NCI-H526 treated with DMSO at 0.1 percent for 48 hours (cell line): Measurements from ENCODE around the gene SPATA31A3.
"Not testable (repeated sequence)": the region's sequence is repeated elsewhere in the genome, so short reads cannot be mapped to it uniquely, and the experiment has no call there.

ENCODE experiments used
- DNase-seq: peaks from one replicate; lab custom pipeline; 2025; lab: John Stamatoyannopoulos, UW

Gene SPATA31A3

DNA sequence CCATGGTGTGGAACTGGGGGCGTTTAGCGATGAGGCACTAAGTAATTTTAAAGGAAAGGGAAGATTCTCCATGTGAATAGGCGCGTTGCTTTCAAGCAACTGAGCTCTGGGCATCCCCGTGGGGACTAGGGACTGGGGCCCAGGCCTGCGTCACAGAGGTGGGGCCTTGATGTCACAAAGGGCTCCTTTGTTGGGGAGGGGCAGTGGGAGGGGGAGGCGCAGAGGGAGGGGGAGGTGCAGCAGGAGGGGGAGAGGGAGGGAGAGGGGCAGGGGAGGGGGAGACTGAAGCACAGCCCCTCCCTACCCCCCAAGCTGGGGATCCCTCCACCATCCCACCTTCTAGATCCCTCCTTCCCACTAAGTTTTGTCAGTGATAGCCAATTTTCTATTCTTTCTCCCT, at the start of gene SPATA31A3:
SPATA31A3 (minus strand) TSS at position 101 of the 400 bp plus-strand sequence; CDS start at position 72, 29 bp downstream.
- DNase-seq, result not testable (repeated sequence)

DNA sequence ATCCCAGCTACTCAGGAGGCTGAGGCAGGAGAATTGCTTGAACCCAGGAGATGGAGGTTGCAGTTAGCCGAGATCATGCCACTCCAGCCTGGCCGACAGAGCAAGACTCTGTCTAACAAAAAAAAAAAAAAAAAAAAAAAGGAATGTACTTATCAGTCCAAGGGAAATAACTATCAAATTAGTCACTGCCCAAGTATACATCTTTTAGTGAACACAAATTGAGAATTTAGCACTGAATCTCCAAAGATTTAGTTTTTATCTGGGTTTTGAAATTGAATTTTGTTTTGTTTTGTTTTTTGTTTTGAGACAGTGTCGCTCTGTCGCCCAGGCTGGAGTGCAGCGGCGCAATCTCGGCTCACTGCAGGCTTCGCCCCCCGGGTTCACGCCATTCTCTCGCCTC, 39.8 kb downstream of the SPATA31A3 start:
- not testable (repeated sequence) for DNase-seq

DNA sequence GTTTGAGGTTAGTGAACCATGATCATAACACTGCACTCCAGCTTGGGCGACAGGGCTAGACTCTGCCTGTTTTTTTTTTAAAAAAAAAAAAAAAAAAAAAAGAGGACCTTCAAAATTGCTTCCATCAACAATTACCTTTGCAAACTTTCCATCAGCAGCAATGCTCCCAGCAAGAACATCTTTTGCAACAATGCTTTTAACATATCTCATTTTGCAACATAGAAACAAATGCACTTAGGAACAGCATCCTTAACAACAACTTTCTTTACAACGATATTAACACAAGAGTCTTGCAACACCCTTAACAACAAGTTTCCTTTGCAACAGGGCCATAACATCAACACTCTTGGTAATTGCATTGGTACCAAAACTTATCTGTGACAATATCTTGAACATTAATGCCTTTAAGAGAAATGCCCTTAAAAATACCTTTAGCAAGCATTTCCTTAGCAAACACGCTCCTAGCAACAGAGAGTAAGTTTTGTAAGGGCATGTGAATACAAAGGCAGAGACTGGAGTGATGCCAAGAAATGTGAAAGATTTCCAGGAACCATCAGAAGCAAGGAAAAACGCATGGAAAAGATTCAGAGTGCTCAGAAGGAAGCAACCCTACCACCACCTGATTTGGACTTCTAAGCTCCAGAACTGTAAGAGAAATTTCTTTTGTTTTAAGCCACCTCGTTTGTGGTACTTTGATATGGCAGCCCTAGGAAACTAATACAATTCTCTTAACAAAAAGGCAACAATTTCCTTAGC, 49.8 kb downstream of the SPATA31A3 start:
- not testable (repeated sequence) for DNase-seq

GRCh38 chr9:66939878-66940830, 52.2 kb downstream of the SPATA31A3 start:
- not testable (repeated sequence) for DNase-seq

DNA sequence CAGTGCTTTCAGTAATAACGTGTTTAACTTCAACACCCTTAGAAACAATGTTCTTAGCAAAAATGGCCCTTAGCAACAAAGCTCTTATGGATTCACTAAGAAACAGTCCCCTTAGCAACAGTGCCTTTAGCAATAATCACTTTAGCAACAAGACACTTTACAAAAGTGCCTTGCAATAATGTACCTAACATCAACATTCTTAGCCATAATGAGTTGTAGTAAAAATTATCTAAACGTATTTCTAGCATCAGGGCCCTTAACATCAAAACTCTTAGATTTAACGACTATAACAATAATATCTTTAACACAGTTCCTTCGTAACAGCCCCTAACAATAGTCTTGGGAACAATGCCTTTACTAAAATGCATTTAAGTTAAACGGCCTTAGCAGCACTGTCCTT, 54.0 kb downstream of the SPATA31A3 start:
- not testable (repeated sequence) for DNase-seq

- not testable (repeated sequence) for DNase-seq
Observed at GRCh38 chr9:66937662-66938061, 54.7 kb downstream of the SPATA31A3 start.
